Loucy (cell line): ENCODE measurements around the gene NLRC5.

Experiments used
- CTCF ChIP-seq: fragments of 200-600 bp; sonication (generic); conservative IDR thresholded peaks from 2 replicates; pipeline ENCODE4 v1.5.1; 2014; ENCODE audit warnings: mild to moderate bottlenecking, antibody characterized with exemption, low read length
- EZH2phosphoT487 ChIP-seq: fragments of 200-600 bp; IDR thresholded peaks from 2 replicates; pipeline ENCODE4 v1.6.1; 2018; ENCODE audit warnings: antibody characterized with exemption, mild to moderate bottlenecking, moderate library complexity, borderline replicate concordance

GRCh38 chr16:57077714-57078113 lies 88.4 kb downstream of the NLRC5 start:
- TF ChIP-seq CTCF (no peak), EZH2phosphoT487 (no peak)
